Lower leg skin (tissue), 3 donors: ENCODE results near the gene GJC1.

Source experiments
- POLR2A ChIP-seq, 2 donors: fragments of 450-650 bp; IDR thresholded peaks; one replicate each; pipeline ENCODE4 v1.6.1; 2016 to 2017; ENCODE audit warnings: antibody characterized with exemption in 2 of 2, mild to moderate bottlenecking in 1 of 2, moderate library complexity in 1 of 2
- TF ChIP-seq, protein P1 (sequence below), 3 donors: fragments of 450-650 bp; IDR thresholded peaks; one replicate each; pipeline ENCODE4 v1.5.1; 2016; ENCODE audit warnings: antibody characterized with exemption in 3 of 3, mild to moderate bottlenecking in 3 of 3, moderate library complexity in 2 of 3

DNA sequence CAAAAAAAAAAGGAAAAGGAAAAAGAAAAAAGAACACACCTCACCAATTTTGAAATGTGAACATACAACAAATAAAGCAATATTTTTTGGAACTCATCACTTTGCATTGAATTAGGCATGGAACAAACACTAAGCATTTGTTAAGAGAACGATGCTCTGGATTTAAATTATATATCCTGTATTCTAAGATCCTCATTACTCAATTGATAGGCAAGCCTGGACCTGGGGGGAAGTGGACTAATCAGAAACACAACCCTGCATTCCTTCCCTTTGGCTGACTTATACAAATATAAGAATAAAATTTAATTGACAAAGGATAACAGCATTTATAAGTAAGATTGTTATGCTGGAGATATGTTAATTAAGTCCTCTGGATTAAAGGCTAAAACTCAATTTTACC lies 2.2 kb downstream of the GJC1 start:
- TF ChIP-seq, protein P1, sequence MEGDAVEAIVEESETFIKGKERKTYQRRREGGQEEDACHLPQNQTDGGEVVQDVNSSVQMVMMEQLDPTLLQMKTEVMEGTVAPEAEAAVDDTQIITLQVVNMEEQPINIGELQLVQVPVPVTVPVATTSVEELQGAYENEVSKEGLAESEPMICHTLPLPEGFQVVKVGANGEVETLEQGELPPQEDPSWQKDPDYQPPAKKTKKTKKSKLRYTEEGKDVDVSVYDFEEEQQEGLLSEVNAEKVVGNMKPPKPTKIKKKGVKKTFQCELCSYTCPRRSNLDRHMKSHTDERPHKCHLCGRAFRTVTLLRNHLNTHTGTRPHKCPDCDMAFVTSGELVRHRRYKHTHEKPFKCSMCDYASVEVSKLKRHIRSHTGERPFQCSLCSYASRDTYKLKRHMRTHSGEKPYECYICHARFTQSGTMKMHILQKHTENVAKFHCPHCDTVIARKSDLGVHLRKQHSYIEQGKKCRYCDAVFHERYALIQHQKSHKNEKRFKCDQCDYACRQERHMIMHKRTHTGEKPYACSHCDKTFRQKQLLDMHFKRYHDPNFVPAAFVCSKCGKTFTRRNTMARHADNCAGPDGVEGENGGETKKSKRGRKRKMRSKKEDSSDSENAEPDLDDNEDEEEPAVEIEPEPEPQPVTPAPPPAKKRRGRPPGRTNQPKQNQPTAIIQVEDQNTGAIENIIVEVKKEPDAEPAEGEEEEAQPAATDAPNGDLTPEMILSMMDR (IDR thresholded peaks at IDR 0.05): no peak
- TF ChIP-seq POLR2A (IDR thresholded peaks at IDR 0.05): no peak
